GM23338 (cell line): Measurements from ENCODE around the gene UBN1.

Experiments used
- CREB1 ChIP-seq: fragments of 250-450 bp; sonication (Bioruptor Pico); IDR thresholded peaks from 2 replicates; pipeline ENCODE4 v1.5.0; 2020; ENCODE audit warnings: low read depth, mild to moderate bottlenecking, moderate library complexity
- EZH2 ChIP-seq: fragments of 200-600 bp; sonication (generic); IDR thresholded peaks from one replicate; pipeline ENCODE4 v1.8.0; 2017; ENCODE audit warnings: antibody characterized with exemption, mild to moderate bottlenecking, low read depth; ENCODE audit not compliant: unreplicated experiment
- EZH2phosphoT487 ChIP-seq: fragments of 200-600 bp; sonication (generic); IDR thresholded peaks from one replicate; pipeline ENCODE4 v1.8.1; 2018; ENCODE audit warnings: antibody characterized with exemption; ENCODE audit not compliant: unreplicated experiment
- JUNB ChIP-seq: IDR thresholded peaks from one replicate; pipeline ENCODE4 v1.6.1; 2016; ENCODE audit warnings: antibody characterized with exemption; ENCODE audit not compliant: unreplicated experiment
- POLR2AphosphoS5 ChIP-seq: IDR thresholded peaks from 2 replicates; pipeline ENCODE4 v1.6.1; 2016; ENCODE audit warnings: antibody characterized with exemption, low read depth
- ZNF114 ChIP-seq: fragments of 250-450 bp; sonication (Bioruptor Pico); IDR thresholded peaks from 2 replicates; pipeline ENCODE4 v1.5.0; 2020; ENCODE audit warnings: mild to moderate bottlenecking, moderate library complexity
- ZNF331 ChIP-seq: fragments of 250-450 bp; sonication (Bioruptor Pico); IDR thresholded peaks from 2 replicates; pipeline ENCODE4 v1.5.0; 2020; ENCODE audit warnings: low read depth, mild to moderate bottlenecking, moderate library complexity
- TF ChIP-seq, protein P1 (sequence below): IDR thresholded peaks from one replicate; pipeline ENCODE4 v1.6.1; 2018; ENCODE audit warnings: antibody characterized with exemption; ENCODE audit not compliant: unreplicated experiment
- TF ChIP-seq, protein P2 (sequence below), 2 experiments: fragments of 200-600 bp in 1 of 2; sonication (generic) in 1 of 2; conservative IDR thresholded peaks; 2 replicates each; pipeline versions ENCODE4 v1.5.1 to v1.6.1; 2016 to 2017; ENCODE audit warnings: antibody characterized with exemption in 2 of 2, low read depth in 2 of 2, mild to moderate bottlenecking in 2 of 2, moderate library complexity in 1 of 2

DNA sequence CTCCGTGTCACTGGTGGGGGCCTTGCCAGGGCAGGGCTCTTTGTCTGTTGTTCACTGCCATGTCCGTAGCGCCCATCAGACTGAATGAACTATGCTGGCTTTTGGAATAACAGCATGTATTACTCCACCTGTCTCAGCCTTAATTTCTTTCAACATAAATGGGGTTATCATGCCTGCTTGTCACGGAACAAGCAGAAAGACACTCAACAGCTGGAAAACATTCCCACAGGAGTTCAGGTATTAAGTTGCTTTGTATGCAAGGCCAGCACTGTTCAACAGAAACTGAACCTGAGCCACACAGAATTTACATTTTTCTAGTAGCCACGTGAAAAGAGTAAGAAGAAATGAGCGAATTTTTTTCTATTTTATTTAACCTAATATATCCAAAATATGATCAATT lies 76.6 kb downstream of the UBN1 start:
- TF ChIP-seq, protein P1, sequence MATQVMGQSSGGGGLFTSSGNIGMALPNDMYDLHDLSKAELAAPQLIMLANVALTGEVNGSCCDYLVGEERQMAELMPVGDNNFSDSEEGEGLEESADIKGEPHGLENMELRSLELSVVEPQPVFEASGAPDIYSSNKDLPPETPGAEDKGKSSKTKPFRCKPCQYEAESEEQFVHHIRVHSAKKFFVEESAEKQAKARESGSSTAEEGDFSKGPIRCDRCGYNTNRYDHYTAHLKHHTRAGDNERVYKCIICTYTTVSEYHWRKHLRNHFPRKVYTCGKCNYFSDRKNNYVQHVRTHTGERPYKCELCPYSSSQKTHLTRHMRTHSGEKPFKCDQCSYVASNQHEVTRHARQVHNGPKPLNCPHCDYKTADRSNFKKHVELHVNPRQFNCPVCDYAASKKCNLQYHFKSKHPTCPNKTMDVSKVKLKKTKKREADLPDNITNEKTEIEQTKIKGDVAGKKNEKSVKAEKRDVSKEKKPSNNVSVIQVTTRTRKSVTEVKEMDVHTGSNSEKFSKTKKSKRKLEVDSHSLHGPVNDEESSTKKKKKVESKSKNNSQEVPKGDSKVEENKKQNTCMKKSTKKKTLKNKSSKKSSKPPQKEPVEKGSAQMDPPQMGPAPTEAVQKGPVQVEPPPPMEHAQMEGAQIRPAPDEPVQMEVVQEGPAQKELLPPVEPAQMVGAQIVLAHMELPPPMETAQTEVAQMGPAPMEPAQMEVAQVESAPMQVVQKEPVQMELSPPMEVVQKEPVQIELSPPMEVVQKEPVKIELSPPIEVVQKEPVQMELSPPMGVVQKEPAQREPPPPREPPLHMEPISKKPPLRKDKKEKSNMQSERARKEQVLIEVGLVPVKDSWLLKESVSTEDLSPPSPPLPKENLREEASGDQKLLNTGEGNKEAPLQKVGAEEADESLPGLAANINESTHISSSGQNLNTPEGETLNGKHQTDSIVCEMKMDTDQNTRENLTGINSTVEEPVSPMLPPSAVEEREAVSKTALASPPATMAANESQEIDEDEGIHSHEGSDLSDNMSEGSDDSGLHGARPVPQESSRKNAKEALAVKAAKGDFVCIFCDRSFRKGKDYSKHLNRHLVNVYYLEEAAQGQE, result no peak
- TF ChIP-seq POLR2AphosphoS5 (no peak), EZH2 (no peak), ZNF114 (CRISPR knock-in tag) (no peak), JUNB (no peak), EZH2phosphoT487 (no peak), ZNF331 (CRISPR knock-in tag) (no peak), CREB1 (no peak)
- TF ChIP-seq, protein P2, sequence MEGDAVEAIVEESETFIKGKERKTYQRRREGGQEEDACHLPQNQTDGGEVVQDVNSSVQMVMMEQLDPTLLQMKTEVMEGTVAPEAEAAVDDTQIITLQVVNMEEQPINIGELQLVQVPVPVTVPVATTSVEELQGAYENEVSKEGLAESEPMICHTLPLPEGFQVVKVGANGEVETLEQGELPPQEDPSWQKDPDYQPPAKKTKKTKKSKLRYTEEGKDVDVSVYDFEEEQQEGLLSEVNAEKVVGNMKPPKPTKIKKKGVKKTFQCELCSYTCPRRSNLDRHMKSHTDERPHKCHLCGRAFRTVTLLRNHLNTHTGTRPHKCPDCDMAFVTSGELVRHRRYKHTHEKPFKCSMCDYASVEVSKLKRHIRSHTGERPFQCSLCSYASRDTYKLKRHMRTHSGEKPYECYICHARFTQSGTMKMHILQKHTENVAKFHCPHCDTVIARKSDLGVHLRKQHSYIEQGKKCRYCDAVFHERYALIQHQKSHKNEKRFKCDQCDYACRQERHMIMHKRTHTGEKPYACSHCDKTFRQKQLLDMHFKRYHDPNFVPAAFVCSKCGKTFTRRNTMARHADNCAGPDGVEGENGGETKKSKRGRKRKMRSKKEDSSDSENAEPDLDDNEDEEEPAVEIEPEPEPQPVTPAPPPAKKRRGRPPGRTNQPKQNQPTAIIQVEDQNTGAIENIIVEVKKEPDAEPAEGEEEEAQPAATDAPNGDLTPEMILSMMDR (conservative IDR thresholded peaks at IDR 0.05; ENCODE audit: low read depth in 2 of 2), result no peak
